Activated naive CD4-positive, alpha-beta T cell treated with anti-CD3 and anti-CD28 coated beads, Interleukin-2, amount 50 U/mL, for 72 hours (primary cell): ENCODE measurements around the gene ADAMTS17. TPM values are rescaled to one million over a fixed set of nuclear protein-coding genes. Genes with fewer than 3 reads are reported as not detected.

Experiments used
- ATAC-seq, 2 donors: fragments of 150-1000 bp; cut with Tn5 transposase; 2 replicates each; pipeline ENCODE4 v1.10.0; 2021; ENCODE audit warnings: mild to moderate bottlenecking in 2 of 2, moderate library complexity in 2 of 2
- DNase-seq, 2 donors: peaks; one replicate each; pipeline ENCODE4 v3.0.0; 2021 to 2022; ENCODE audit warnings: low spot score in 2 of 2
- H3K27ac Mint-ChIP-seq, 2 donors: one replicate each; pipeline ENCODE4 v1.8.0; 2022; ENCODE audit warnings: mild to moderate bottlenecking in 2 of 2, mixed read lengths in 2 of 2
- H3K36me3 Mint-ChIP-seq, 2 donors: one replicate each; pipeline ENCODE4 v1.8.0; 2022; ENCODE audit warnings: mixed read lengths in 2 of 2
- H3K9me3 Mint-ChIP-seq, 2 donors: one replicate each; pipeline ENCODE4 v1.8.0; 2022; ENCODE audit warnings: mixed read lengths in 2 of 2
- total RNA-seq, 2 donors: library from RNA; stranded (reverse); gene quantifications; one replicate each; pipeline ENCODE4 v1.2.3, GENCODE V29; 2022

ADAMTS17 gene
- total RNA-seq, 2 donors from 2014 or later, result 0.19 to 1.5 TPM

GRCh38 chr15:99976000-99976399, 365.8 kb downstream of the ADAMTS17 start:
- Mint-ChIP-seq H3K9me3 (no peaks in the 10 kb centered on the region), H3K36me3 (no peaks in the 10 kb centered on the region), H3K27ac (no peak overlapping the region)
- no peak for ATAC-seq
- DNase-seq, result no peak

- no peak for ATAC-seq
Observed at GRCh38 chr15:99974246-99974645, 367.5 kb downstream of the ADAMTS17 start.

DNA sequence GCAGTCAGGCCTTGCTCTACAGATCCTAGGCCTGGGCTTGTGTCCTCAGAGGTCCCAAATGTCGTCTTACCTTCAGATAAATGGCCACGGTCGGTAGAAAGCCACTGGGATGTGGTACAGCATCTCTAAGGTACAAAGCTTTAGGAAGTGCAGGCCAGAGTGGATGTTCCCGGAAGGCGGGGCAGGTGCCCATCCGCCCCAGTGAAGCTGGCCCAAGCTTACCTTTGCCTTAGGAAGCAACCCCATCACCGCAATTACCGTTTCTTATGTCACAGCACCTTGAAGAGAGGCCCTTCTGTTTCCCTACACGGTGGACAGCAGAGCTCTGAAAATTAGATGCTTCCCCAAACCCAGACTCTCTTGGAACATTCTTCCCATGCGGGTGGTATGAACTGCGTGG, 368.4 kb downstream of the ADAMTS17 start:
- H3K27ac Mint-ChIP-seq, result no peak overlapping the region
- no peaks in the 10 kb centered on the region for H3K9me3 Mint-ChIP-seq
- no peaks in the 10 kb centered on the region for H3K36me3 Mint-ChIP-seq
- DNase-seq (no peak), ATAC-seq (no peak)

More at GRCh38 chr15:99974246-99974645, 367.5 kb downstream of the ADAMTS17 start:
- Mint-ChIP-seq H3K27ac (no peak overlapping the region), H3K36me3 (no peaks in the 10 kb centered on the region), H3K9me3 (no peaks in the 10 kb centered on the region)
- no peak for DNase-seq

GRCh38 chr15:99970891-99971430, 370.8 kb downstream of the ADAMTS17 start:
- DNase-seq (no peak), ATAC-seq (no peak)
- Mint-ChIP-seq H3K9me3 (no peaks in the 10 kb centered on the region), H3K36me3 (no peaks in the 10 kb centered on the region), H3K27ac (no peak overlapping the region)

GRCh38 chr15:99969261-99969920, 372.4 kb downstream of the ADAMTS17 start:
- no peak for ATAC-seq
- Mint-ChIP-seq H3K9me3 (no peaks in the 10 kb centered on the region), H3K36me3 (no peaks in the 10 kb centered on the region), H3K27ac (no peak overlapping the region)
- no peak for DNase-seq

GRCh38 chr15:99967841-99968371, 373.9 kb downstream of the ADAMTS17 start:
- no peak for DNase-seq
- ATAC-seq, result no peak
- H3K27ac Mint-ChIP-seq, result no peak overlapping the region
- H3K36me3 Mint-ChIP-seq, result no peaks in the 10 kb centered on the region
- no peaks in the 10 kb centered on the region for H3K9me3 Mint-ChIP-seq

DNA sequence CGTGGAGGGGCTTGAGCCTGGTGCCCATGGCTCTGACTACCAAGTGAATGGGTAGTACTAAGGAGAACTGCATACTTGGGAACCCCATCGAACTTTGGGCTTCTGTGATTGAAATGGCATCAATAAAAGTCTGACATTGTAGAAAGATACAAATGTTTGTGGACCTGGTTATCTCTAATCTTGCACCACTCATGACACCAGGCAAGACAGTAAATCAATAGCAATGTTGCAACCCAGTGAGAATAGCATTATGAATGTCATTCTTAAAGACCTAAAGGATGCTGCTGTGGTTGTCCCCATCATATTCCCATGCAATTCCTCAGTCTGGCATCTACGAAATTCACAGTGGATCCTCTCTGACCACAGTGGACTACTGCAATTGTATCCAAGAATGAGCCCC, 375.0 kb downstream of the ADAMTS17 start:
- ATAC-seq, result no peak
- H3K9me3 Mint-ChIP-seq, result no peaks in the 10 kb centered on the region
- DNase-seq, result no peak
- no peak overlapping the region for H3K27ac Mint-ChIP-seq
- H3K36me3 Mint-ChIP-seq, result no peaks in the 10 kb centered on the region

DNA sequence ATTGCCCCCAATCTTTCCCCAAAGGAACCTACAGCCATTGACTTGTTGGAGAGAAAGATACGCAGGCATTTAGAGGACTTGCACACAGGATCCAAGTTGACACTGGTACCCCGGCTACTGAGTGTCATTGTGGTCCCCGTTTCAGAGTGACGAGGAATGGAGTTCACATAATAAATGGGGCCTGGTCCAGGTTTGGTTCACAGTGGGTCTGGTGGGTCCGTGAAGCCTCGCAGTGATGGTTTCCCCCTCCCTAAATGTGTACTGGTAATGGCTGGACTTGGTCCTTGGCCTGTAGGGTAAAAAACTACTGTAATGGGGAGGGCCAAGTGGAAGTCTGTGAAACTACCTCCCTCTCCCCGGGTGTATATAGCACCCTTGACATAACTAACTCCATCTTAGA, 376.4 kb downstream of the ADAMTS17 start:
- Mint-ChIP-seq H3K9me3 (no peaks in the 10 kb centered on the region), H3K27ac (no peak overlapping the region), H3K36me3 (no peaks in the 10 kb centered on the region)
- no peak for ATAC-seq
- peak in 1 of 2 donors; percentile 11 for DNase-seq

- no peak for DNase-seq
- H3K9me3 Mint-ChIP-seq, result no peaks in the 10 kb centered on the region
- no peak overlapping the region for H3K27ac Mint-ChIP-seq
- H3K36me3 Mint-ChIP-seq, result no peaks in the 10 kb centered on the region
- ATAC-seq, result no peak
Observed at GRCh38 chr15:99963976-99964375, 377.8 kb downstream of the ADAMTS17 start.

DNA sequence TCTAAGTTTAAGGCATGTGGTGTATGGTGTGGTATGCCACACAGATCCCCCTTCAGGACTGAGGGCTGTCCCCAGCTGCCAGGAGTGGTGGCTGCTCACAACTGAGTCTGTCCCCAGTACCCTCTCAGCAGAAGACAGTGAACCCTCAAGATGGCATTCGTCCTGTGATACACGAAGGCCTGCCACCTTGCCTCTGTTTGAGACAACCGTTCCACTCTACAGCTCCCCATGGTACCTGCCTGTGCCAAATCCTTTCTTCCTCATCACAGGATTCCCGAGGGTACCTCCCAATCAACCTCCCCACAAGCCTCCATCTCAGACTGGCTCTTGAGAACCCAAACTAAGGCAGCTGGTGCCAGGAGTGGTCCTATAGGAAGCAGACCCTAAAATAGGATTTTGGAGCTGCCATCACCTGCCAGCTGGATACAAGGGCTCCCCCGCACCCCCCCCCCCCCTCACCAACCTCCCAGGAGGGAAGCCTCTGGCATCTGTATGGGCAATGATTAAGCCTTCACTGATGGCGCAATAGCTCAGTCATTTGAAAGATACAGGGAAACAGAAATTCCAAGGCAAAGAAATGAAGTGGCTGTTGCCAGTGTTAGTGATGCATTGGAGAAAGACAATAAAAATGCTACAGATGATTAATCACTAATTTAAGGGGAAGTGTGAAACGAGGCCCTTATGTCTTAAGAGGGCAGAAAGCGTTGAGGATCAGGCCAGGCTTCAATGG, 378.5 kb downstream of the ADAMTS17 start:
- DNase-seq, result peak in 1 of 2 donors; percentile 20
- Mint-ChIP-seq H3K36me3 (no peaks in the 10 kb centered on the region), H3K27ac (no peak overlapping the region), H3K9me3 (no peaks in the 10 kb centered on the region)
- ATAC-seq, result no peak

GRCh38 chr15:99962006-99962561, 379.7 kb downstream of the ADAMTS17 start:
- H3K36me3 Mint-ChIP-seq, result no peaks in the 10 kb centered on the region
- ATAC-seq (no peak), DNase-seq (peak in 1 of 2 donors; percentile 9)
- no peaks in the 10 kb centered on the region for H3K9me3 Mint-ChIP-seq
- no peak overlapping the region for H3K27ac Mint-ChIP-seq

DNA sequence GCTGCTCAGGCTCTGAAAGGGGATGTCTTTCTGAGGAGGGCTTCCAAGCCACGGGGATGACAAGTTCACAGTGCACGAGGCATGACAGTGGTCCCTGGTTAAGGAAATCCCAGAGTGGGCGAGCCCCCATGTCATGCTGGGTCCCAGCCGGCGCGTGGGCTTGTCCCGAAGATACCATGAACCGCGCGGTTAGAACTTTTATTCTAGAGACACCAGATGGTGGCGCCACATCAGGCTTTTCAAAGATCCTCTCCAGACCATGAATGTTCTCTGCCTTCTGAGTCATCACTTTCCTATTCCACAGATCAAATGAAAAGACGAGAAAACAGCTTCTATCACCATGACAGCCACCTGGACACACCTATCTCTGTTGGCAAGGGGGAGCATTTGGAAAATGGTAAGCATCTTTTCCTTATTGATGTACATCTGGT, 380.7 kb downstream of the ADAMTS17 start:
- DNase-seq (peak; percentile 42 to 48), ATAC-seq (peak; percentile 56 to 59)
- H3K27ac Mint-ChIP-seq, result no peak overlapping the region
- no peaks in the 10 kb centered on the region for H3K9me3 Mint-ChIP-seq
- H3K36me3 Mint-ChIP-seq, result no peaks in the 10 kb centered on the region

GRCh38 chr15:99959326-99959725, 382.4 kb downstream of the ADAMTS17 start:
- Mint-ChIP-seq H3K9me3 (no peaks in the 10 kb centered on the region), H3K27ac (no peak overlapping the region), H3K36me3 (no peaks in the 10 kb centered on the region)
- ATAC-seq (no peak), DNase-seq (no peak)

- no peaks in the 10 kb centered on the region for H3K9me3 Mint-ChIP-seq
- DNase-seq (peak in 1 of 2 donors; percentile 16), ATAC-seq (no peak)
- no peak overlapping the region for H3K27ac Mint-ChIP-seq
- H3K36me3 Mint-ChIP-seq, result no peaks in the 10 kb centered on the region
Observed at GRCh38 chr15:99958426-99959097, 383.2 kb downstream of the ADAMTS17 start.

- peak; percentile 34 to 89 for ATAC-seq
- no peak for DNase-seq
- Mint-ChIP-seq H3K36me3 (no peaks in the 10 kb centered on the region), H3K27ac (no peak overlapping the region), H3K9me3 (no peaks in the 10 kb centered on the region)
Observed at GRCh38 chr15:99957642-99958013, 384.1 kb downstream of the ADAMTS17 start.

- Mint-ChIP-seq H3K36me3 (no peaks in the 10 kb centered on the region), H3K27ac (no peak overlapping the region), H3K9me3 (no peaks in the 10 kb centered on the region)
- DNase-seq (peak in 1 of 2 donors; percentile 44), ATAC-seq (no peak)
Observed at GRCh38 chr15:99956820-99957641, 384.7 kb downstream of the ADAMTS17 start.
